Nephron progenitor cell (in vitro differentiated cells): ENCODE data around the gene FUBP3.

ENCODE experiments used
- DNase-seq: peaks from one replicate; pipeline ENCODE4 v3.0.0; 2021
- H3K27ac Mint-ChIP-seq: 2 replicates; pipeline ENCODE4 v1.8.0; 2021; ENCODE audit warnings: mild to moderate bottlenecking, moderate library complexity, mixed read lengths
- H3K27me3 Mint-ChIP-seq: 2 replicates; pipeline ENCODE4 v1.8.0; 2021; ENCODE audit warnings: mild to moderate bottlenecking, low read depth, mixed read lengths; ENCODE audit not compliant: poor library complexity
- H3K36me3 Mint-ChIP-seq: 2 replicates; pipeline ENCODE4 v1.8.0; 2021; ENCODE audit warnings: low read depth, mixed read lengths
- H3K4me1 Mint-ChIP-seq: 2 replicates; pipeline ENCODE4 v1.8.0; 2021; ENCODE audit warnings: mixed read lengths
- H3K4me3 Mint-ChIP-seq: 2 replicates; pipeline ENCODE4 v1.8.0; 2021; ENCODE audit warnings: mild to moderate bottlenecking, moderate library complexity, mixed read lengths
- H3K9me3 Mint-ChIP-seq: 2 replicates; pipeline ENCODE4 v1.8.0; 2021; ENCODE audit warnings: mild to moderate bottlenecking, moderate library complexity, mixed read lengths
- CTCF ChIP-seq: fragments of 200-600 bp; sonication (generic); IDR thresholded peaks from 2 replicates; pipeline ENCODE4 v1.5.0; 2021; ENCODE audit warnings: antibody characterized with exemption

Gene FUBP3

DNA sequence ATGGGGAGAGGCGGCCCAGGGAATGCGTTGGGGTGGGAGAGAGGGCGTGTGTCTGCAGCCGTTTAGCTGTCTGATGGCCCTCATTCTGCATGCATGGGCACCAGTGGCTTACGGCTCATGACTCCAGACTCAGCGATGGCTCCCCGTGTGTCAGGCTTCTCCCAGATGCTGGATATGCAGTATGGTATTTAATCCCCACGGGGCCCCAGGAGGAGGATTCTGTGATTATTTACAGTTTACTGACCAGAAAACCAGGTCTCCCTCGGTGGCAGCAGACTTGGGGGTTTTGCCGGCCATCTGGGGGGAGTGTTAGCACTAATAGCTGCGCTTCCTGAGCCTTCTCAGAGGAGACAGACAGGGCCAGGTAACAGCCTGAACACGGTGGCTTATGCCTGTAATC lies 89.3 kb downstream of the FUBP3 start:
- DNase-seq = no peak
- peaks cover 23% of the 10 kb centered on the region for H3K4me1 Mint-ChIP-seq
- H3K4me3 Mint-ChIP-seq = no peak overlapping the region
- H3K27ac Mint-ChIP-seq = no peak overlapping the region
- H3K27me3 Mint-ChIP-seq = peaks cover 90% of the 10 kb centered on the region
- no peaks in the 10 kb centered on the region for H3K9me3 Mint-ChIP-seq
- no peak for TF ChIP-seq CTCF
- H3K36me3 Mint-ChIP-seq = no peaks in the 10 kb centered on the region

DNA sequence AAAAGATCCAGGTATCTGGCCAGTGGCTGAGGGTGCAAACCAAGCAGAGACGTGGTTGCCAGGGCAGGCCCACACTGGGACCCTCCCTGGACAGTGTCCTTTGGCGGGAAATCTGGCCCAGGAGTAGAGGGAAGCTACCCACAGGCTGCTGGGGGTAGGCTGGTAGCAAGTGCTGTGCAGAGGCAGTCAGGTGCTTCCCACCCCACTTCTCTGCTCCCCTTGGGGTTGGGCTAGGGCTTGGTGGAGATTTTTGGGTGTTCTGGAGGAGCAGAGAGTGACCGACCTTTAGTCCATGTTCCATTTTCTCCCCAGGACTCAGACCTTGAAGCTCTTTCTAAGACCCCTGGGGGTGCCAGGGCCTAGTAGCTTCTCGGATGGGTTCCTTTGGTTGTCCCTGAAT lies 90.6 kb downstream of the FUBP3 start:
- no peak overlapping the region for H3K27ac Mint-ChIP-seq
- no peak for TF ChIP-seq CTCF
- no peak for DNase-seq
- no peak overlapping the region for H3K4me3 Mint-ChIP-seq
- H3K36me3 Mint-ChIP-seq = no peaks in the 10 kb centered on the region
- H3K9me3 Mint-ChIP-seq = no peaks in the 10 kb centered on the region
- peaks cover 23% of the 10 kb centered on the region for H3K4me1 Mint-ChIP-seq
- H3K27me3 Mint-ChIP-seq = peaks cover 84% of the 10 kb centered on the region

- DNase-seq = no peak
- no peak for TF ChIP-seq CTCF
- Mint-ChIP-seq H3K36me3 (no peaks in the 10 kb centered on the region), H3K27ac (no peak overlapping the region), H3K9me3 (no peaks in the 10 kb centered on the region), H3K27me3 (peaks cover 79% of the 10 kb centered on the region), H3K4me3 (no peak overlapping the region), H3K4me1 (peaks cover 17% of the 10 kb centered on the region)
Measured at GRCh38 chr9:130670644-130671043, 91.3 kb downstream of the FUBP3 start.

DNA sequence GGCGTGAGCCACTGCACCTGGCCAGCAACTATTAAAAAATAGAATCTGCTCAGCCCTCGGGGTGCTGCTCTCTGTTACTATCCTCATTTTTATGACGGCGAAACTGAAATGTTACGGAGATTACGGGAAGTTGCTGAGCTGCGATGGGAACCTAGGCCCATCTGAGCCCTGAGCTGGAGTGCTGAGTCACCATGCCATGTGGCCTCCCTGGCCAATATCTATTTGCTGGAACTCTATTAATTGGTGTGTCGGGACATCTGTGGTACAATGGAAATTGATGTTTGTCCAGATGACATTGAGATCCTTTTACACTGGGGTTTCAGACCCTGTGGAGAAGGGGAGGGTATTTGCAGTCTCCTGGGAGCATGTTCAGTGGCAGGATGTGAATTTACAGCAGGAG lies 93.1 kb downstream of the FUBP3 start:
- H3K27ac Mint-ChIP-seq = no peak overlapping the region
- peaks cover 77% of the 10 kb centered on the region for H3K27me3 Mint-ChIP-seq
- no peak overlapping the region for H3K4me3 Mint-ChIP-seq

DNA sequence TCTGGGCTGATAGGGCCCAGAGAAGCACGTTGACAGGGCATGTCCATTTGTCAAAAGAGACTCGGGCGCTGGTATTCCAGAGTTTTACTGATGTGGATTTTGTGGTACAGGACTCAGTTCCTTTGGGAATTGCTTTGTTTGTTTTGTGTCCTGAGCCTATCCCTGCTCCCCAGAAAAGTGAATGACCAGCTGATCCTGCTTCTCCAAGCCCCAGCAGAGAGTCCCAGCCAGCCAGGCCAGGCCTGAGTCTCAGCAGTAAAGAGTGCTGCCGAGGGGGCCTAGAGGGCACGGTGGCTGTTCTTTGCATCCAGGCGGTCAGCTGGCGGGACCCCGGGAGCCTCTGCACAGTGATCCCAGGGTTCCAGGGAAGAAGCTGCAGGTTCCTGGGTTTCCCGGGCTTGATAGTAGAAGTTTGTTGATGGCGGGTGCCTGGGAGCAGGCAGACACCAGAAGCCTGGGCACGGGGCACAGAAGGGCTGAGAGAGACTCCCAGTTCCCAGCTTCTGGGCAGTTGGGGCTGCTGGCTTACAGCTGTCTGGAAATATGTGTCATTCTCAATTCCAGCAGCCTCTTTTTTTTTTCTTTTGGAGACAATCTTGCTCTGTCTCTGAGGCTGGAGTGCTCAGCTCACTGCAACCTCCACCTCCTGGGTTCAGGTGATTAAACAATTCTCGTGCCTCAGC lies 93.7 kb downstream of the FUBP3 start:
- no peak for TF ChIP-seq CTCF
- H3K27me3 Mint-ChIP-seq = peaks cover 77% of the 10 kb centered on the region
- no peak overlapping the region for H3K27ac Mint-ChIP-seq
- H3K36me3 Mint-ChIP-seq = no peaks in the 10 kb centered on the region
- peaks cover 11% of the 10 kb centered on the region for H3K4me1 Mint-ChIP-seq
- no peaks in the 10 kb centered on the region for H3K9me3 Mint-ChIP-seq
- DNase-seq = no peak
- H3K4me3 Mint-ChIP-seq = no peak overlapping the region

More for the DNA sequence above, 93.1 kb downstream of the FUBP3 start:
- Mint-ChIP-seq H3K9me3 (no peaks in the 10 kb centered on the region), H3K36me3 (no peaks in the 10 kb centered on the region), H3K4me1 (peaks cover 11% of the 10 kb centered on the region)
- no peak for DNase-seq
- TF ChIP-seq CTCF = no peak

DNA sequence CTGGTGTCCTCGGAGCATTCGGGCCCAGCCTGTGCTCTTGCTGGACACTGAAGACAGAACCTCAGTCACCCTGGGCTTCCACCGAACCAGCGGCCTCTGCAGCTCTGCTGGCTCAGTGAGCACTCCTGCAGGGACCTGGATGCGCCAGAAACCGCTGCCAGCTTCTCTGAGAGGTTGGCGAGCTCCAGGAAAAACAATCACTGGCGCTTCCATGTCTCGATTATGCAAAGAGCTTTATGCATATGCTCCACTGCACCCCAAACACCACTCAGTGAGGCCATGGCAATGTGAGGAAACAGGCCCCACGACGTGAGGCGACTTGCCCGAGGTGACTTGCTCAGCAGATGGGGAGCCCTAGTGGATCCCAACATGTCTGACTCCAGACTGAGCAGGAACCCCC lies 96.0 kb downstream of the FUBP3 start:
- no peaks in the 10 kb centered on the region for H3K9me3 Mint-ChIP-seq
- H3K27ac Mint-ChIP-seq = no peak overlapping the region
- no peak for DNase-seq
- H3K27me3 Mint-ChIP-seq = peaks cover 77% of the 10 kb centered on the region
- no peak for TF ChIP-seq CTCF
- no peaks in the 10 kb centered on the region for H3K36me3 Mint-ChIP-seq
- peaks cover 11% of the 10 kb centered on the region for H3K4me1 Mint-ChIP-seq
- no peak overlapping the region for H3K4me3 Mint-ChIP-seq
